ENCODE measurements around the gene ME3. TPM values are rescaled to one million over a fixed set of nuclear protein-coding genes. Genes with fewer than 3 reads are reported as not detected.

The ME3 gene
- total RNA-seq, 1 experiment from 2014 or later: 1.8 TPM

GRCh38 chr11:86692746-86693145, 20.3 kb upstream of the ME3 start (continued):
- TF ChIP-seq STAT6 (CRISPR knock-in tag; conservative IDR thresholded peaks at IDR 0.05; ENCODE audit: low read depth): no peak
- TF ChIP-seq CREB1 (CRISPR knock-in tag; IDR thresholded peaks at IDR 0.05): no peak

DNA sequence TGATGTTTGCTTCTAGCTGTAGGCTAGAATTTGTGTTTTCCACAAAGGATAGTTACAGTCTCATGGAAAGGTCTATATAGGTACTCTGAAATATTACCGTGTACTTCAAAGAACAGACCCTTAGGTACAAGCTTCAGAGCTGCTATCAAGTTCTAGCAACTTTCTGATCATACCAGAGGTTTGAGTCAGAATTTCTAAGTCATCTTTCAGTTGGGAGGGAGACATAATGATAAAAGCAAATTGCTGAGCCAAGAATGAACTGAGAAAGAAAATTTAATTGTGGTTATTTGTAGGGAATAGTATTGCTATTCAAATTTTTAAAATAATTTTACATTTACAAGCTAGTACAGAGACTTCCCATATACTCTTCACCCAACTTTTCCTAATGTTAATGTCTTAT, 19.9 kb upstream of the ME3 start:
- no peaks in the 10 kb centered on the region for H3K9me3 Mint-ChIP-seq
- no peak overlapping the region for H3K27ac Mint-ChIP-seq
- ChIA-PET CTCF (interaction anchor here (0.5 kb wide), 1 partner anchor 12 kb away, joined by 3 read pairs; no protein-coding TSS in a partner anchor), POLR2A (no interaction called here)
- TF ChIP-seq MXD4 (CRISPR knock-in tag; IDR thresholded peaks at IDR 0.05; ENCODE audit: borderline replicate concordance) (no peak), NR2C2 (CRISPR knock-in tag; IDR thresholded peaks at IDR 0.05) (no peak), JAZF1 (CRISPR knock-in tag; IDR thresholded peaks at IDR 0.05) (no peak), ATF1 (CRISPR knock-in tag; IDR thresholded peaks at IDR 0.05) (no peak), FOXJ3 (CRISPR knock-in tag; IDR thresholded peaks at IDR 0.05; ENCODE audit: borderline replicate concordance) (no peak), SMAD4 (CRISPR knock-in tag; IDR thresholded peaks at IDR 0.05) (no peak), AR (CRISPR knock-in tag; IDR thresholded peaks at IDR 0.05) (no peak), ZBTB21 (CRISPR knock-in tag; IDR thresholded peaks at IDR 0.05; ENCODE audit: borderline replicate concordance) (no peak), OVOL2 (CRISPR knock-in tag; IDR thresholded peaks at IDR 0.05; ENCODE audit: borderline replicate concordance) (no peak)
- TF ChIP-seq, protein P1, sequence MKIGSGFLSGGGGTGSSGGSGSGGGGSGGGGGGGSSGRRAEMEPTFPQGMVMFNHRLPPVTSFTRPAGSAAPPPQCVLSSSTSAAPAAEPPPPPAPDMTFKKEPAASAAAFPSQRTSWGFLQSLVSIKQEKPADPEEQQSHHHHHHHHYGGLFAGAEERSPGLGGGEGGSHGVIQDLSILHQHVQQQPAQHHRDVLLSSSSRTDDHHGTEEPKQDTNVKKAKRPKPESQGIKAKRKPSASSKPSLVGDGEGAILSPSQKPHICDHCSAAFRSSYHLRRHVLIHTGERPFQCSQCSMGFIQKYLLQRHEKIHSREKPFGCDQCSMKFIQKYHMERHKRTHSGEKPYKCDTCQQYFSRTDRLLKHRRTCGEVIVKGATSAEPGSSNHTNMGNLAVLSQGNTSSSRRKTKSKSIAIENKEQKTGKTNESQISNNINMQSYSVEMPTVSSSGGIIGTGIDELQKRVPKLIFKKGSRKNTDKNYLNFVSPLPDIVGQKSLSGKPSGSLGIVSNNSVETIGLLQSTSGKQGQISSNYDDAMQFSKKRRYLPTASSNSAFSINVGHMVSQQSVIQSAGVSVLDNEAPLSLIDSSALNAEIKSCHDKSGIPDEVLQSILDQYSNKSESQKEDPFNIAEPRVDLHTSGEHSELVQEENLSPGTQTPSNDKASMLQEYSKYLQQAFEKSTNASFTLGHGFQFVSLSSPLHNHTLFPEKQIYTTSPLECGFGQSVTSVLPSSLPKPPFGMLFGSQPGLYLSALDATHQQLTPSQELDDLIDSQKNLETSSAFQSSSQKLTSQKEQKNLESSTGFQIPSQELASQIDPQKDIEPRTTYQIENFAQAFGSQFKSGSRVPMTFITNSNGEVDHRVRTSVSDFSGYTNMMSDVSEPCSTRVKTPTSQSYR (CRISPR knock-in tag; IDR thresholded peaks at IDR 0.05): no peak
- TF ChIP-seq, protein P2, sequence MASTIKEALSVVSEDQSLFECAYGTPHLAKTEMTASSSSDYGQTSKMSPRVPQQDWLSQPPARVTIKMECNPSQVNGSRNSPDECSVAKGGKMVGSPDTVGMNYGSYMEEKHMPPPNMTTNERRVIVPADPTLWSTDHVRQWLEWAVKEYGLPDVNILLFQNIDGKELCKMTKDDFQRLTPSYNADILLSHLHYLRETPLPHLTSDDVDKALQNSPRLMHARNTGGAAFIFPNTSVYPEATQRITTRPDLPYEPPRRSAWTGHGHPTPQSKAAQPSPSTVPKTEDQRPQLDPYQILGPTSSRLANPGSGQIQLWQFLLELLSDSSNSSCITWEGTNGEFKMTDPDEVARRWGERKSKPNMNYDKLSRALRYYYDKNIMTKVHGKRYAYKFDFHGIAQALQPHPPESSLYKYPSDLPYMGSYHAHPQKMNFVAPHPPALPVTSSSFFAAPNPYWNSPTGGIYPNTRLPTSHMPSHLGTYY (CRISPR knock-in tag; IDR thresholded peaks at IDR 0.05): no peak
- TF ChIP-seq, protein P3, sequence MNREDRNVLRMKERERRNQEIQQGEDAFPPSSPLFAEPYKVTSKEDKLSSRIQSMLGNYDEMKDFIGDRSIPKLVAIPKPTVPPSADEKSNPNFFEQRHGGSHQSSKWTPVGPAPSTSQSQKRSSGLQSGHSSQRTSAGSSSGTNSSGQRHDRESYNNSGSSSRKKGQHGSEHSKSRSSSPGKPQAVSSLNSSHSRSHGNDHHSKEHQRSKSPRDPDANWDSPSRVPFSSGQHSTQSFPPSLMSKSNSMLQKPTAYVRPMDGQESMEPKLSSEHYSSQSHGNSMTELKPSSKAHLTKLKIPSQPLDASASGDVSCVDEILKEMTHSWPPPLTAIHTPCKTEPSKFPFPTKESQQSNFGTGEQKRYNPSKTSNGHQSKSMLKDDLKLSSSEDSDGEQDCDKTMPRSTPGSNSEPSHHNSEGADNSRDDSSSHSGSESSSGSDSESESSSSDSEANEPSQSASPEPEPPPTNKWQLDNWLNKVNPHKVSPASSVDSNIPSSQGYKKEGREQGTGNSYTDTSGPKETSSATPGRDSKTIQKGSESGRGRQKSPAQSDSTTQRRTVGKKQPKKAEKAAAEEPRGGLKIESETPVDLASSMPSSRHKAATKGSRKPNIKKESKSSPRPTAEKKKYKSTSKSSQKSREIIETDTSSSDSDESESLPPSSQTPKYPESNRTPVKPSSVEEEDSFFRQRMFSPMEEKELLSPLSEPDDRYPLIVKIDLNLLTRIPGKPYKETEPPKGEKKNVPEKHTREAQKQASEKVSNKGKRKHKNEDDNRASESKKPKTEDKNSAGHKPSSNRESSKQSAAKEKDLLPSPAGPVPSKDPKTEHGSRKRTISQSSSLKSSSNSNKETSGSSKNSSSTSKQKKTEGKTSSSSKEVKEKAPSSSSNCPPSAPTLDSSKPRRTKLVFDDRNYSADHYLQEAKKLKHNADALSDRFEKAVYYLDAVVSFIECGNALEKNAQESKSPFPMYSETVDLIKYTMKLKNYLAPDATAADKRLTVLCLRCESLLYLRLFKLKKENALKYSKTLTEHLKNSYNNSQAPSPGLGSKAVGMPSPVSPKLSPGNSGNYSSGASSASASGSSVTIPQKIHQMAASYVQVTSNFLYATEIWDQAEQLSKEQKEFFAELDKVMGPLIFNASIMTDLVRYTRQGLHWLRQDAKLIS (CRISPR knock-in tag; IDR thresholded peaks at IDR 0.05; ENCODE audit: borderline replicate concordance): no peak
- H3K4me3 Mint-ChIP-seq: no peak overlapping the region
- H3K27me3 Mint-ChIP-seq (ENCODE audit: low read depth): peaks cover 2% of the 10 kb centered on the region; the same call in 1 of the 2 replicates
- ATAC-seq: no peak
- H3K36me3 Mint-ChIP-seq: no peaks in the 10 kb centered on the region
- no peak for DNase-seq (ENCODE audit: low spot score)
- H3K4me1 Mint-ChIP-seq: no peaks in the 10 kb centered on the region
